NCI-H345 treated with DMSO at 0.1 percent for 48 hours (cell line): Measurements from ENCODE around the gene POLR1G.
"Not testable (repeated sequence)": the region's sequence is repeated elsewhere in the genome, so short reads cannot be mapped to it uniquely, and the experiment has no call there.

Experiments
- DNase-seq: peaks from one replicate; lab custom pipeline; 2025; ENCODE audit not compliant: unreplicated experiment; lab: John Stamatoyannopoulos, UW

The POLR1G gene

GRCh38 chr19:45419895-45420294 lies 13.5 kb downstream of the POLR1G start:
- no peak for DNase-seq

DNA sequence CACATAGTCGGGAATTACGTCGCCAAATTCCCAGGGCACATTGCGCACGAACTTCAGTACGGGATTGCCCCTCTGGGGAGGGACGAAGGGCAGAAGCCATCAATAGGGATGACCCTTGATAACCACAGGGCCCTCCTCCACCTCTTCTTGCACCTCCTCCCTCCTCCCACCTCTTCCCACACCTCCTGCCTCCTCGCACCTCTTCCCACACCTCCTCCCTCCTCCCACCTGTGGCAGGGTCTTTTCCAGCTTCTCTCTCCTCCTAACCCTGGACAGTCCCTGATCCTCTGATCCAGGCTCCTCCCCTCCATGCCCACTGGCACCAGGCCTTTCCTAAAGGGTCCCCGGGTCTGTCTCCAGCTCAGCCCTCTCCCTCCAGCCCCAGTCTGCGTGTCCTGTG lies 13.9 kb downstream of the POLR1G start:
- no peak for DNase-seq

DNA sequence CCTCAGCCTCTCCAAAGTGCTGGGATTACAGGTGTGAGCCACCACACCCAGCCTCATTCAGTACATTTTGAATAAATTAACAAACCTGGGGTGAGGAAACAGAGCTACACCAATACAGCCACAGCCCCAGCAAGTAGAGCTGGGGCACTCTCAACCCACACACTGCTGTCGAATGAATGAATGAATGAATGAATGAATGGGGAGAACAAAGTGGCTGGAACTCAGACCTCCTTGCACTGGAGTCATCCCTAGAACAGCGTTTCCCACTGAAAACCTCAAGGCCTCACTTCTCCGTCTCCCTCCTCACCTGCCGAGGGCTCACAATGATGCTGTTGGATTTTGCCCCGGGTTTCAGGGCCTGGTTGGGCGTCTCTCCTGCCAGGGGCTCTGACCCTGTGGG lies 14.4 kb downstream of the POLR1G start:
- no peak for DNase-seq

DNA sequence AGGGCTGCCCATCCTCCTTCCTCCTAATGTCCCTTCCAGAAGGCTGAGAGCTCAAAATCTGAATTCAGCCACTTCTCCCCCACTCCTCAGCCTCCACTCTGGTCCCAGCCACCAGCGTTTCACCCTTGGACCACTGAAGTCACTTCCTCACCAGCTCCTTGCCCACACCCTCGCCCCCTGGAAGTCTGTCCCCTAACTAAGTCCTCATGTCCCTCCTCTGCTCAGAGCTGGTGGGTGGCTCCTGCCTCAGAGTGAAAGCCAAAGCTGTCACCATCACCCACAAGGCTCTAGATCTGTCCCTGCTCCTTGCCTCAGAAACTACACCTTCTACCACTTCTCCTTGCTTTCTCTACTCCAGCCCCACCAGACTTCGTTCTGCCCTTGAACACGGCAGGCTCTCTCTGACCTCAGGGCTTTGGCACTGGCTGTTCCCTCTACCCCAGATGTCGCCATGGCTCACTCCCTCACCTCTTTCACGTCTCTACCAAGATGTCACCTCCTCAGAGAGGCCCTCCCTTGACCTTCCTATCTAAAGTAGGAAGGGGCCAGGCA lies 15.6 kb downstream of the POLR1G start:
- DNase-seq = no peak

- no peak for DNase-seq
Measured at GRCh38 chr19:45423033-45423588, 16.7 kb downstream of the POLR1G start.

DNA sequence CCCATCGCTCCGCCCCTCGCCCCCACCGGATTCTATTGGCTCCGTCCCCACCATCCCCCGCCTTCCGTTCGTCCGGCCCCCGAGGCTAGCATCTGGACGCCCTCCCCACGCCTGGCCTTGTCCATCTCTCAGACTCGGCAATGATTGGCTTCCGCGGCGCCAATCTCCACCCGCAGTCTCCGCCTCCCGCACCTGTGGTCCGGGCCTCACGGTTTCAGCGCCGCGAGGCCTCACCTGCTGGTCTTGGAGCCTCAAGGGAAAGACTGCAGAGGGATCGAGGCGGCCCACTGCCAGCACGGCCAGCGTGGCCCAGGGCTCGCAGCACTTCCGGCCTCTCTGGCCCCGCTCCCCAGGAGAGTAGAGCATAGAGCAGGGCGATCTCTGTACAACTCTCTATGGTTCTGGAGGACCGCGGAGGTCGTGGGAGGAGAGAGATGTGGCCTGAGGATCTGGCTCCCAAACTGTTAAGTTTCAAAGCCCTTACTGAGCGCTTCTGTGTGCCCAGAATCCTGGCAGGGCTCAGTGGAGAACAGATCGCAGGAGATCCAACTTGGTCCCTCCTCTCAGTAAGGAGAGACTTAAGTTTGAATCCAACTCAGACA lies 17.2 kb downstream of the POLR1G start, which contains the start of gene ERCC1:
ERCC1 (minus strand) TSS at position 329 of the 602 bp plus-strand sequence. CDS start 543 bp downstream, outside the sequence.
- peak; percentile 89 for DNase-seq

- no peak for DNase-seq
Measured at GRCh38 chr19:45424191-45425058, 18.0 kb downstream of the POLR1G start.

- DNase-seq = no peak
Measured at GRCh38 chr19:45428384-45429231, 22.2 kb downstream of the POLR1G start.

DNA sequence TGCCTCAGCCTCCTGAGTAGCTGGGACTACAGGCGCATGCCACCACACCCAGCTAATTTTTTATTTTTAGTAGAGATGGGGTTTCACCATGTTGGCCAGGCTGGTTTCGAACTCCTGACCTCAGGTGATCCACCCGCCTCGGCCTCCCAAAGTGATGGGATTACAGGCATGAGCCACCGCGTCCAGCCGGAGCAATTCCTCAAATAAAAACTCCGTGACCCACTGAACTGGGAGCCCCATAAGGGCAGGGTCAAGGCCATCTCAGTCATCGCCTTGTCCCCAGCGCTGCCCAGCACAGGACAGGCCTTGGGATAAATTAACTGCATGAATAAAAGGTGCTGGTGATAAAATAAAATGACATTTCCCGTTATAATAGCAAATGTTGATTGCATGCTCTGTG lies 23.5 kb downstream of the POLR1G start:
- DNase-seq = not testable (repeated sequence)

DNA sequence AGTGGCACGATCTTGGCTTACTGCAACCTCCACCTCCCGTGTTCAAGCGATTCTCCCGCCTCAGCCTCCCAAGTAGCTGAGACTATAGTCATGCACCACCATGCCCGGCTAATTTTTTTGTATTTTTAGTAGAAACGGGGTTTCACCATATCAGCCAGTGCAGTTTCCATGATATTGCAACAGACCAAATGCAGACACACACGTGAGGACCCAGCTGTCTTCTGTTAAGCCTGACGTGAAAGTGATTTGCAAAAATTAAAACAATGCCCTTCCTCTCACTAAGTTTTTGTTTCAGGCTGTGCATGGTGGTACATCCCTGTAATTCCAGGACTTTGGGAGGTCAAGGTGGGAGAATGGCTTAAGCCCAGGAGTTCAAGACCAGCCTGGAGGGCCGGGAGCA lies 24.6 kb downstream of the POLR1G start:
- not testable (repeated sequence) for DNase-seq

- not testable (repeated sequence) for DNase-seq
Measured at GRCh38 chr19:45432543-45432942, 26.1 kb downstream of the POLR1G start.

- DNase-seq = no peak
Measured at GRCh38 chr19:45437328-45437727, 30.9 kb downstream of the POLR1G start.

DNA sequence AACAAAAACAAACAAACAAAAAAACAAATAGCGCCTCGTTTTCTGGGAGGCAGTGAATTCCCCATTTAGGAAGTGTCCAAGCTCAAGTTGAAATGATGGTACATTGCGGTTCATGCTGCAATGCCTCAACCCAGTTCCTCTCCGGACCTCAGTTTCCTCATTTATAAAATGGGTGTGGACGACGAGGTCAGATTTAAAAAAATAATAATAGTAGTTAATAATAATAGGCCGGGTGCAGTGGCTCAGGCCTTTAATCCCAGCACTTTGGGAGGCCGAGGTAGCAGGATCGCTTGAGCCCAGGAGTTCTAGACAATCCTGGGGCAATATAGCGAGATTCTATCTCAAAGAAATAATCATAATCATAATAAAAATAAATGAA lies 32.7 kb downstream of the POLR1G start:
- no peak for DNase-seq

- DNase-seq = peak; percentile 33
Measured at GRCh38 chr19:45439569-45440258, 33.3 kb downstream of the POLR1G start.

GRCh38 chr19:45440259-45440638 lies 33.8 kb downstream of the POLR1G start:
- DNase-seq = no peak

GRCh38 chr19:45440873-45441654 lies 34.6 kb downstream of the POLR1G start:
- DNase-seq = no peak

DNA sequence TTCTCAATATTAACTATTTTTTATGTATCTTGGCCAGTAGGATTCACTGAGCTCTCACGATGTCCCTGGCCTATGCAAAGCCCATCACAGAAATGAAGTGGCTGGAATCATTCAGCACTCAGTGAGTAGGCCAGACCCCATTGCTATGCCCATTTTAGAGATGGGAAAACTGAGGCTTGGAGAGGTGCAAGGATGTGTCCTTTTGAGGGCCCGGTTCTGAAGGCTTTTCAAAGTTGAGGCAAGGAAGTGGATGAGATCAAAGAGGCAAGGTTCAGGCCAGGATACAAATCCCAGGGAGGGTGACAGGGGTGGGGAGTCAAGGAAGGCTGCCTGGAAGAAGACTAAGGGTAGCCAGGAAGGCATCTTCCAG lies 35.9 kb downstream of the POLR1G start:
- no peak for DNase-seq

GRCh38 chr19:45442778-45443461 lies 36.5 kb downstream of the POLR1G start:
- DNase-seq = no peak
